VCaP (cell line): ENCODE measurements around the gene ARMC2.
"Not testable (repeated sequence)": the region's sequence is repeated elsewhere in the genome, so short reads cannot be mapped to it uniquely, and the experiment has no call there.

Experiments used
- H3K27ac ChIP-seq: fragments of 450-650 bp; 2 replicates; pipeline ENCODE4 v1.5.1; 2017
- TF ChIP-seq, protein P1 (sequence below): fragments of 450-650 bp; conservative IDR thresholded peaks from 2 replicates; pipeline ENCODE4 v1.5.1; 2017; ENCODE audit warnings: mild to moderate bottlenecking, moderate library complexity

ARMC2 gene

DNA sequence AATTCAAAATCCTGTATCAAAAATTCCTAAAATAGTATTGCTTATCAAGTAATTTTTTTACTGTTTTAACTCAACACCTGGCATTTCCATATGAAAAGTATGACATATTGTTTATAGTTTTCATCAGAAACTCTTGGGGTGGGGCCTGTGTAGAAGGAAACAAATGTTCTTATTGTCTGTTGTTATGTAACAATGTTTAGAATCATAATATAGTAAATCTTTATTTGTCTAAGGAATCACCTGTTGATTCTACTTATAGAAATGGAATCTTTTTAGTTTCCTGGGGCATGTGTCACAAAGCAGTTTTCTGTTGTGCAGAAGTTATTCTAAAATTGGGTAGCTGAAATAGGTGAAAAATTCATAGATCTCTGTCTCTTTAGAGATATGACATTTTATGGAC lies 4.9 kb downstream of the ARMC2 start:
- no peak overlapping the region for H3K27ac ChIP-seq
- TF ChIP-seq, protein P1, sequence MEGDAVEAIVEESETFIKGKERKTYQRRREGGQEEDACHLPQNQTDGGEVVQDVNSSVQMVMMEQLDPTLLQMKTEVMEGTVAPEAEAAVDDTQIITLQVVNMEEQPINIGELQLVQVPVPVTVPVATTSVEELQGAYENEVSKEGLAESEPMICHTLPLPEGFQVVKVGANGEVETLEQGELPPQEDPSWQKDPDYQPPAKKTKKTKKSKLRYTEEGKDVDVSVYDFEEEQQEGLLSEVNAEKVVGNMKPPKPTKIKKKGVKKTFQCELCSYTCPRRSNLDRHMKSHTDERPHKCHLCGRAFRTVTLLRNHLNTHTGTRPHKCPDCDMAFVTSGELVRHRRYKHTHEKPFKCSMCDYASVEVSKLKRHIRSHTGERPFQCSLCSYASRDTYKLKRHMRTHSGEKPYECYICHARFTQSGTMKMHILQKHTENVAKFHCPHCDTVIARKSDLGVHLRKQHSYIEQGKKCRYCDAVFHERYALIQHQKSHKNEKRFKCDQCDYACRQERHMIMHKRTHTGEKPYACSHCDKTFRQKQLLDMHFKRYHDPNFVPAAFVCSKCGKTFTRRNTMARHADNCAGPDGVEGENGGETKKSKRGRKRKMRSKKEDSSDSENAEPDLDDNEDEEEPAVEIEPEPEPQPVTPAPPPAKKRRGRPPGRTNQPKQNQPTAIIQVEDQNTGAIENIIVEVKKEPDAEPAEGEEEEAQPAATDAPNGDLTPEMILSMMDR: no peak

GRCh38 chr6:108862479-108863191 lies 14.4 kb downstream of the ARMC2 start:
- H3K27ac ChIP-seq: no peak overlapping the region
- TF ChIP-seq, protein P1: no peak

GRCh38 chr6:108865751-108866286 lies 17.6 kb downstream of the ARMC2 start:
- not testable (repeated sequence) for H3K27ac ChIP-seq

- TF ChIP-seq, protein P1: no peak
- H3K27ac ChIP-seq: no peak overlapping the region
These were observed 18.6 kb downstream of the ARMC2 start for GRCh38 chr6:108866798-108867197.

GRCh38 chr6:108868647-108869046 lies 20.4 kb downstream of the ARMC2 start:
- H3K27ac ChIP-seq: no peak overlapping the region
- TF ChIP-seq, protein P1: no peak

- TF ChIP-seq, protein P1: no peak
- H3K27ac ChIP-seq: no peak overlapping the region
These were observed 21.7 kb downstream of the ARMC2 start for GRCh38 chr6:108869876-108870275.

GRCh38 chr6:108870357-108870756 lies 22.1 kb downstream of the ARMC2 start:
- TF ChIP-seq, protein P1: no peak
- no peak overlapping the region for H3K27ac ChIP-seq

DNA sequence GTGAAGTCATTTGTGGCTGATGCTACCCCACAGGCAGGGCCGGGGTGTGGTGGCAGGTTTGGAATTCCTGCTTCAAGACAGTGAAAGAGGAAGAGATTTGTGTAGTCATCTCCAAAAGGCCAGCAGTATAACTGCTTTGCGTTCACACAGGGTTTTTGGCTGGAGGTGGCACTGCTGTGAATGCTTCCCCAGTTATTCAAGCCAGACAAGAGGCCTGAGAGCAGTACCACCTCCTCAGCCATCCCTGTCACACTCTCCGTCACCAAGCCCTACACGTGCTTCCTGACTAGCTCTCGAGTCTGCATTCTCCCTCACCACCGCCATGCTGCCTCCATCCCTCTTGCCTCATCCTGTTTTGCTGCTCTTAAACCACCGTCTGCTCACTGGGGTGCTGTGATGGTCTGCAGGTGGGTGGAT lies 23.9 kb downstream of the ARMC2 start:
- H3K27ac ChIP-seq: no peak overlapping the region
- TF ChIP-seq, protein P1: no peak
